DND-41 (cell line): ENCODE data around the gene PER2.

ENCODE experiments used
- EZH2 ChIP-seq: IDR thresholded peaks from 3 replicates; pipeline ENCODE4 v1.6.1; 2012; ENCODE audit warnings: borderline replicate concordance, low read depth, mild to moderate bottlenecking, moderate library complexity, low read length, inconsistent platforms; ENCODE audit not compliant: severe bottlenecking
- TF ChIP-seq, protein P1 (sequence below): IDR thresholded peaks from 2 replicates; pipeline ENCODE4 v1.5.1; 2012; ENCODE audit warnings: borderline replicate concordance, low read length, moderate library complexity, mild to moderate bottlenecking; ENCODE audit not compliant: poor library complexity, severe bottlenecking; ENCODE audit errors: extremely low read depth

- TF ChIP-seq, protein P1, sequence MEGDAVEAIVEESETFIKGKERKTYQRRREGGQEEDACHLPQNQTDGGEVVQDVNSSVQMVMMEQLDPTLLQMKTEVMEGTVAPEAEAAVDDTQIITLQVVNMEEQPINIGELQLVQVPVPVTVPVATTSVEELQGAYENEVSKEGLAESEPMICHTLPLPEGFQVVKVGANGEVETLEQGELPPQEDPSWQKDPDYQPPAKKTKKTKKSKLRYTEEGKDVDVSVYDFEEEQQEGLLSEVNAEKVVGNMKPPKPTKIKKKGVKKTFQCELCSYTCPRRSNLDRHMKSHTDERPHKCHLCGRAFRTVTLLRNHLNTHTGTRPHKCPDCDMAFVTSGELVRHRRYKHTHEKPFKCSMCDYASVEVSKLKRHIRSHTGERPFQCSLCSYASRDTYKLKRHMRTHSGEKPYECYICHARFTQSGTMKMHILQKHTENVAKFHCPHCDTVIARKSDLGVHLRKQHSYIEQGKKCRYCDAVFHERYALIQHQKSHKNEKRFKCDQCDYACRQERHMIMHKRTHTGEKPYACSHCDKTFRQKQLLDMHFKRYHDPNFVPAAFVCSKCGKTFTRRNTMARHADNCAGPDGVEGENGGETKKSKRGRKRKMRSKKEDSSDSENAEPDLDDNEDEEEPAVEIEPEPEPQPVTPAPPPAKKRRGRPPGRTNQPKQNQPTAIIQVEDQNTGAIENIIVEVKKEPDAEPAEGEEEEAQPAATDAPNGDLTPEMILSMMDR, result no peak
- TF ChIP-seq EZH2, result no peak
Measured at GRCh38 chr2:238227587-238228032, 60.8 kb downstream of the PER2 start.
